Measurements from ENCODE around the gene GAB3.

GAB3 gene

GRCh38 chrX:154742613-154743012, 8.3 kb downstream of the GAB3 start:
- H3K4me3 ChIP-seq (ENCODE audit: low read depth, low read length), result no peak overlapping the region
- no peaks in the 10 kb centered on the region for H3K4me1 ChIP-seq (ENCODE audit: control insufficient read depth, insufficient read depth, low read length)
- H3K27me3 ChIP-seq (ENCODE audit: control insufficient read depth, insufficient read depth, low read length), result no peaks in the 10 kb centered on the region
- H3K36me3 ChIP-seq (ENCODE audit: control insufficient read depth, insufficient read depth, low read length), result no peaks in the 10 kb centered on the region
- no peaks in the 10 kb centered on the region for H3K9me3 ChIP-seq (ENCODE audit: control insufficient read depth, insufficient read depth, low read length)
- H3K9ac ChIP-seq (ENCODE audit: low read depth, low read length), result no peak overlapping the region

DNA sequence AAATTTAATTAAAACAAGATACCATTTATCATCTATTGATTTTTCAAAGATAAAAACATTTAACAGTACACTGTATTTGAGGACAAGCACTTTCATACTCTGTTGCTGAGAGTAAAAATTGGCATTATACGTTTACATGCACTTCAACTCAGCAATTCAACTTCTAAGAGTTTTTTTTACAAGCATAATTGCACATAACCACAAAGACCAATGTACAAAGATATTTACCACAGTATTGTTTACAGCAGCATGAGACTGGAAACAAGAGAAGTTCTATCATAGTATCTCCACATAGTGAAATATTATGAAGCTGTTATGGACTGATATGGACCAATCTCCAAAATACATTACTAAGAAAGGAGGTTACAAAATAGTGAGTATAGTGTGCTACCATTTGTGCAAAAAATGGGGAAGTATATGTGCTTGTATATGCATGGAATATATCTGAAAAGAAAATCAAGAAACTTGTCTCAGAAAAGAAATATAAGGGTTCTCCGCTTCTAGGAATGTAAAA, 10.9 kb downstream of the GAB3 start:
- Histone ChIP-seq H3K9me3 (ENCODE audit: control insufficient read depth, insufficient read depth, low read length) (no peaks in the 10 kb centered on the region), H3K27me3 (ENCODE audit: control insufficient read depth, insufficient read depth, low read length) (no peaks in the 10 kb centered on the region), H3K9ac (ENCODE audit: low read depth, low read length) (no peak overlapping the region), H3K36me3 (ENCODE audit: control insufficient read depth, insufficient read depth, low read length) (no peaks in the 10 kb centered on the region), H3K4me1 (ENCODE audit: control insufficient read depth, insufficient read depth, low read length) (no peaks in the 10 kb centered on the region), H3K4me3 (ENCODE audit: low read depth, low read length) (no peak overlapping the region)

DNA sequence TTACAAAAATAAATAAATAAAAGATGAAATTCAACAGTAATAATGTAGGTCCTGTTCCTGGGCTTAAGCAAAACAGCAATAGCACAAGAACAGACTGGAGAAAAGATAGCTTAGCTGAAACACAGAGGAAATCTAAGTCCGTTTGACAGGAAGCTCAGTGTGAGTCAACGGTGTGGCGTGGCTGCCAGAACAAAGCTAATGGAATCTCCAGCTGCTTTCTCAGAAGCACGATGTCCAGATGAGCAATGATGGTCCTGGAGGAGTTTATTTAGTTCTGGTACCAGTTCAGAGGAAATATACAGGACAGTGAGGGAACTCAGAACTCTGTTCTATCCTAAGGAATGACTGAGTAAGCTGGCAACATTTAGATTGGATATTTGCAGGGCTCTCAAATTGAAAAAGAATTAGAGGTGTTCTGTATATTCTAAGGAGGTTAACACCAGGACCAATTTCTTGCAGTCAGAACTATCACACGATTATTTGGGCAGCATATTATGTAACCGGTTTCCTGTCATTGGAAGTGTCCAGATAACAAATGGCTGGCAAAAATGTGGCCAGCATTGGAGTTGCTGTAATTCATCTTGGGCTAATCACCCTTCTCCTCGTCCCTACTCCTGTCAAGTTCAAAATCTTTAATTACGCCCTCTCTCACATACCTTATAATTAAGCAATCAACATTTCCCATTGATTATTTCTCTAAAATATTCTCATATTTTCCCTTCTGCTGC, 12.7 kb downstream of the GAB3 start:
- Histone ChIP-seq H3K9me3 (ENCODE audit: control insufficient read depth, insufficient read depth, low read length) (peaks cover 3% of the 10 kb centered on the region), H3K4me3 (ENCODE audit: low read depth, low read length) (no peak overlapping the region), H3K9ac (ENCODE audit: low read depth, low read length) (no peak overlapping the region), H3K4me1 (ENCODE audit: control insufficient read depth, insufficient read depth, low read length) (peaks cover 3% of the 10 kb centered on the region), H3K27me3 (ENCODE audit: control insufficient read depth, insufficient read depth, low read length) (no peaks in the 10 kb centered on the region), H3K36me3 (ENCODE audit: control insufficient read depth, insufficient read depth, low read length) (no peaks in the 10 kb centered on the region)

DNA sequence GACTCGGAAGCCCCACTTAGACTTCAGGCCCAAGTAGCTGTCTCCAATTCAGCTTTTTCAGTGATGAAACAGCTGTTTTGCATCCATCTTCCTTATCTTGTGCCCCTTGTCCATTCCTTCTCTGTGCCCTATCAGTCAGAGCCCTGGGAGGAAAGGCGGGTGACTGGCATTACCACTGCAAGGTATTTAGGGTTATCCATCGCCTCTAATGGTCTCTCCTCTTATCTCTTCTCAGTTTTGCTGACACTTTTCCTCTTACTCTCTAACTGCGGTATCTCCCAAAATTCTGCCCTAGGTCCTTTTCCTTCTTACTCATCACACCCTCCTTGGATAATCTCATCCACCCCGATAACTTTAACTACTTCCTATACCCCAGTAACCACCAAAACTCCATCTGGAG, 13.7 kb downstream of the GAB3 start:
- Histone ChIP-seq H3K4me1 (ENCODE audit: control insufficient read depth, insufficient read depth, low read length) (peaks cover 3% of the 10 kb centered on the region), H3K9ac (ENCODE audit: low read depth, low read length) (no peak overlapping the region), H3K27me3 (ENCODE audit: control insufficient read depth, insufficient read depth, low read length) (no peaks in the 10 kb centered on the region), H3K36me3 (ENCODE audit: control insufficient read depth, insufficient read depth, low read length) (no peaks in the 10 kb centered on the region), H3K9me3 (ENCODE audit: control insufficient read depth, insufficient read depth, low read length) (peaks cover 3% of the 10 kb centered on the region), H3K4me3 (ENCODE audit: low read depth, low read length) (no peak overlapping the region)

DNA sequence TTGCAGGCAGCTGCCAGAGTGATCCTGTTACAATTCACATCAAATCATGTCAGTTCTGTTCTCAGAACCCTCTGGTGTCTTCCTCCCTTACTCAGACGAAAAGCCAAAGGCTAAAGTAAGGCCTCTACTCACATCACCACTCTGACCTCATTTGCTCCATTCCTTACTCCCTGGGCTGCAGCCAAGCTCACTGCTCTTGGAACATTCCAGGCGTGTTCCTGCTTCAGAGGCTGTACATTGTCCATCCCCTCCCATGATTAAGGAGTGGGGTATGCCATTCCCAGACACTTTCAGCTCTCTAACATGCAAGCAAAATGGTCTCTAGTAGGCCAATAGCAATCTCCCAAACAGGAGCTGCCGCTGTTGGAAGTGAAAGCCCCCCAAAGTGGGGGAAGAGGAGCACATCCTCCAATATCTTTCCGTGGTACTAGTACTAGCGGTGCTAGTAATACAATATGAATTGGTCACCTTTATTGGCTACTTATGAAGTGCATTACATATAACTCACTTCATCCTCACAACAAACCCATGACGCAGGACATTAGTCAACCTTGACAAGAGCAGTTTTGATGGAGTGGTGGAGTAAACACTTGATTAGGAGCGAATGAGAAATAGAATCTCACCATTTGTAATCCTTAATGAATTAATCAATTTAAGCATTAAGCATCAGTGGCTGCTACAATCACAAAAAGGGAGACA, 15.0 kb downstream of the GAB3 start:
- no peak overlapping the region for H3K4me3 ChIP-seq (ENCODE audit: low read depth, low read length)
- no peaks in the 10 kb centered on the region for H3K36me3 ChIP-seq (ENCODE audit: control insufficient read depth, insufficient read depth, low read length)
- peaks cover 3% of the 10 kb centered on the region for H3K9me3 ChIP-seq (ENCODE audit: control insufficient read depth, insufficient read depth, low read length)
- no peaks in the 10 kb centered on the region for H3K27me3 ChIP-seq (ENCODE audit: control insufficient read depth, insufficient read depth, low read length)
- peaks cover 3% of the 10 kb centered on the region for H3K4me1 ChIP-seq (ENCODE audit: control insufficient read depth, insufficient read depth, low read length)
- H3K9ac ChIP-seq (ENCODE audit: low read depth, low read length), result no peak overlapping the region

GRCh38 chrX:154734061-154734781, 16.7 kb downstream of the GAB3 start:
- no peak overlapping the region for H3K9ac ChIP-seq (ENCODE audit: low read depth, low read length)

DNA sequence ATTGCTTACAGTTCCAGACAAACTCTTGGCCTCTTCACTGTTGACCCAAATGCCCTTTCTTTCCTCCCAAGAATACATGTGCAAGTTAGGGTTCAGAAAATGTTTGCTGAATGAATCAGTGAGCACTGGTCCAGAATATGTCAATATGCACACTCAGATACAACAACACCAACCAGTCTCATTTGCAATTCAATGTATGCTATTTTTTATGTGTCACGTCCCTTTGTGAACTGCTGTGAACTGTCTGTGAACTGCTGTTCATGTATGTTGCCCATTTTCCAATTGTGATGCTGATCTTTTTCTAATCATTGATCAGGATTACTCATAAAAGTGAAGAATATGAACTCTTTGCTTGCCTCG, 17.8 kb downstream of the GAB3 start:
- Histone ChIP-seq H3K9ac (ENCODE audit: low read depth, low read length) (no peak overlapping the region), H3K4me3 (ENCODE audit: low read depth, low read length) (no peak overlapping the region), H3K4me1 (ENCODE audit: control insufficient read depth, insufficient read depth, low read length) (peaks cover 3% of the 10 kb centered on the region), H3K36me3 (ENCODE audit: control insufficient read depth, insufficient read depth, low read length) (no peaks in the 10 kb centered on the region), H3K27me3 (ENCODE audit: control insufficient read depth, insufficient read depth, low read length) (no peaks in the 10 kb centered on the region), H3K9me3 (ENCODE audit: control insufficient read depth, insufficient read depth, low read length) (peaks cover 3% of the 10 kb centered on the region)

More at GRCh38 chrX:154734061-154734781, 16.7 kb downstream of the GAB3 start:
- Histone ChIP-seq H3K36me3 (ENCODE audit: control insufficient read depth, insufficient read depth, low read length) (no peaks in the 10 kb centered on the region), H3K27me3 (ENCODE audit: control insufficient read depth, insufficient read depth, low read length) (no peaks in the 10 kb centered on the region), H3K9me3 (ENCODE audit: control insufficient read depth, insufficient read depth, low read length) (peaks cover 3% of the 10 kb centered on the region), H3K4me3 (ENCODE audit: low read depth, low read length) (no peak overlapping the region), H3K4me1 (ENCODE audit: control insufficient read depth, insufficient read depth, low read length) (peaks cover 3% of the 10 kb centered on the region)

- no peaks in the 10 kb centered on the region for H3K36me3 ChIP-seq (ENCODE audit: control insufficient read depth, insufficient read depth, low read length)
- H3K27me3 ChIP-seq (ENCODE audit: control insufficient read depth, insufficient read depth, low read length), result no peaks in the 10 kb centered on the region
- H3K9ac ChIP-seq (ENCODE audit: low read depth, low read length), result no peak overlapping the region
- H3K4me3 ChIP-seq (ENCODE audit: low read depth, low read length), result no peak overlapping the region
- H3K9me3 ChIP-seq (ENCODE audit: control insufficient read depth, insufficient read depth, low read length), result peaks cover 3% of the 10 kb centered on the region
- H3K4me1 ChIP-seq (ENCODE audit: control insufficient read depth, insufficient read depth, low read length), result peaks cover 3% of the 10 kb centered on the region
These were observed 18.3 kb downstream of the GAB3 start for GRCh38 chrX:154732421-154733065.

DNA sequence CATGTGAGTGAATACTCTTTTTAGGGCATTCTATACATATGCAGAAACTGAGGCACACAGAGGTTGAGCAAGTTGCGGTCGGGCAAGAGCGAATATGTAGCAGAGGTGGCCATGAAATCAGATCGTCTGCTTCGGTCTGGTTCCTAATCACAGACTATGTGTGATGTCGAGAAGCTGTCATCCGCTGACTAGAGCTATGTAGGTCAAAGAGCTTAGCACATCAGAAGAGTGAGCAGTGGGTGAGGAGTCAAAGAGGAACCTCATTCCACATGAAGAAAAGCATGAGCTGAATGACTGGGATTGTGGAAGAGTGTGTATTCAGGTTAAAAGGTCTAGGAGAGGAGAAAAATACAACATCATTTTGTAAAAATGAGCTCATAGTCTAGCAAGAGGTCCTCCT, 19.0 kb downstream of the GAB3 start:
- H3K27me3 ChIP-seq (ENCODE audit: control insufficient read depth, insufficient read depth, low read length), result no peaks in the 10 kb centered on the region
- no peak overlapping the region for H3K4me3 ChIP-seq (ENCODE audit: low read depth, low read length)
- H3K4me1 ChIP-seq (ENCODE audit: control insufficient read depth, insufficient read depth, low read length), result peaks cover 3% of the 10 kb centered on the region
- H3K9ac ChIP-seq (ENCODE audit: low read depth, low read length), result no peak overlapping the region
- peaks cover 3% of the 10 kb centered on the region for H3K9me3 ChIP-seq (ENCODE audit: control insufficient read depth, insufficient read depth, low read length)
- no peaks in the 10 kb centered on the region for H3K36me3 ChIP-seq (ENCODE audit: control insufficient read depth, insufficient read depth, low read length)

DNA sequence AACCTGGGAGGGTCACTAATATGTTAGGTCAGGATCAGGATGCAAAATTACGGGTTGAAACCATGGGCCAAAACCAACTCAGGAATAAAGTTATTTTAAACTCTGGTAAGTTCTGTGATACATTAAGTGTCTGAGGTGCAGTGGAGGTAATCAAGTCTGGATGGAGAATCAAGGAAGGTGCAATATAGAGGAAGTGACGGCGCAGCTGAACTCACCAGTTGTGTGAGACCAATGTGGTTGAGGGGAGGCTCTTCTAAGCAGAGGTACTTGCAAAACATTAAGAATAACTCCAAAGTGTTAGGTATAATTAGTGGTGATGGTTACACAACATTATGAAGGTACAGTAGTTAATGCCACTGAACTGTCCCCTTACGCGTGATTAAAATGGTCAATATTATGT, 19.7 kb downstream of the GAB3 start:
- no peak overlapping the region for H3K4me3 ChIP-seq (ENCODE audit: low read depth, low read length)
- H3K9ac ChIP-seq (ENCODE audit: low read depth, low read length), result no peak overlapping the region
- H3K36me3 ChIP-seq (ENCODE audit: control insufficient read depth, insufficient read depth, low read length), result no peaks in the 10 kb centered on the region
- H3K27me3 ChIP-seq (ENCODE audit: control insufficient read depth, insufficient read depth, low read length), result no peaks in the 10 kb centered on the region
- peaks cover 3% of the 10 kb centered on the region for H3K9me3 ChIP-seq (ENCODE audit: control insufficient read depth, insufficient read depth, low read length)
- H3K4me1 ChIP-seq (ENCODE audit: control insufficient read depth, insufficient read depth, low read length), result peaks cover 3% of the 10 kb centered on the region

DNA sequence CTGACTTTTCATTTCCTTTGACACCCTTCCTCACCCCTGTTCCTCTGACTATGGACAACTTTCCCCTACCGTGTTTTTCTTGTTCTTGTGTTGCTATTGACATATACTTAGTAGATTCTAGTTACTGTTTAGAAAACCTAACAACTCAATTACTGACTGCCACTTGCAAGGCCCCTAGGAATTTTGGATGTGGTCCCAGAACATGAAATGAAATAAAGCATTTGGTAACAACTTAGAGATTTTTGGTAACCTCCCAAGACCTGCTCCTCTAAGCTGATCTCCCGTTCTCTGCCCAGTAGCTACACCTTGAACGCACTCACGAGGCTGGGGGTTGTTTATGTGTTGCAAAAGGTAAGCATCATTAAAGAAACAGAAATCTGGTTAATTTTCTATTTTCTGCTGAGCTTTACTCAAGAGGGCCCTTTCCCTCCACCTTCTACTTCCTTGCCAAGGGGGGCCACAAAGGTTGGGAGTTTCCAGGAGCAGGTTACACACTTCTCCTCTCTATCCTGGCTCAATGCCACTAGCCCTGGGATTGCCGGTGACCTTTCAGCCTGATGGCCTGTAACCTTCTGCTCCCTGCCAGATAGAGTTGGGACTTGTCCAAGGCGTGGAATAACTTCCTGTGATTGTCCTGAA, 20.5 kb downstream of the GAB3 start:
- peaks cover 3% of the 10 kb centered on the region for H3K9me3 ChIP-seq (ENCODE audit: control insufficient read depth, insufficient read depth, low read length)
- H3K36me3 ChIP-seq (ENCODE audit: control insufficient read depth, insufficient read depth, low read length), result no peaks in the 10 kb centered on the region
- peaks cover 3% of the 10 kb centered on the region for H3K4me1 ChIP-seq (ENCODE audit: control insufficient read depth, insufficient read depth, low read length)

More for the DNA sequence above, 20.5 kb downstream of the GAB3 start:
- H3K9ac ChIP-seq (ENCODE audit: low read depth, low read length), result no peak overlapping the region
- H3K27me3 ChIP-seq (ENCODE audit: control insufficient read depth, insufficient read depth, low read length), result no peaks in the 10 kb centered on the region
- no peak overlapping the region for H3K4me3 ChIP-seq (ENCODE audit: low read depth, low read length)

Data from iPS-15b (cell line).